Stimulated activated CD4-positive, alpha-beta T cell treated with anti-CD3 and anti-CD28 coated beads, Interleukin-4, amount 100 ng/mL, for 48 hours (primary cell): ENCODE data around the gene IGFBP5.

Experiments used
- DNase-seq, 2 donors: peaks; one replicate each; pipeline ENCODE4 v3.0.0-alpha.2; 2020; ENCODE audit warnings: low read depth in 2 of 2

Gene IGFBP5

DNA sequence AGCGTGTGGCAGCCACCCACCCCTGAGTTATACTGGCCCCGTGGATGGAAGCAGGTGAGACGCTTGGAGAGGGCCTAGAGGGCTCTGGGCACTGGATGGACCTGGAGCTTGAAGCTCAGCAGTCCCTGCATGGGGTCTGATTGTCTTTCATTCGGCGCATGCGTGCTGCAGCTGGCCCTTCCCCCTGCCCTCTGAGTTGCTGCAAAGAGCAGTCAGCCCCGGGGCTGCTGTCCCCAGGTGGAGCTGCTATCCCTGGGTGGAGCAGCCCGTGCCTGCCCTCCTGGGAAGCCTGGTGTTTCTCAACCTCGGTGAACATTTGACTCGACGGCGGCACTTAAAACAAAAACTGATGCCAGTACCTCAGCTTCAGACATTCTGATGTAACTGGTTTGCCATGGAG, 29.6 kb downstream of the IGFBP5 start:
- DNase-seq: no peak

DNA sequence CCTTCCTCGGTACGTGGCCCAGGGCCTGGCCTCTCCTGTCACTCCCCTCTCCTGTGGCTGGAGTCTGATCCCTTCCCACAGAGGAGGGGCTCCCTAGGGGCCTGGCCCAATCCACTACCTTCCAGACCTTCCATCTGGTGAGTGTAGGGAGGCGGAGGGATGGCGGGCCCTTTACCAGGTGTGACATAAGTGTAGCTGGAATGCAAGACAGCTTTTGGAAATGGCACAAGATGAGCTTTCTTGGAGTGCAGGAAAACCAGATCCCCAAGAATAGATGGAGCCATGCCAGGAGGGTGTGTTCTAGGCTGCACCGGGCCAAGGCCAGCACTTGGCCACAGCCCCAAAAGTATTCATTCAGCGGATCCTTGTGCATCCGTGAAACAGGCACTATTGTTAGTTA, 30.1 kb downstream of the IGFBP5 start:
- DNase-seq: no peak

- no peak for DNase-seq
Observed at GRCh38 chr2:216664593-216665034, 30.7 kb downstream of the IGFBP5 start.

DNA sequence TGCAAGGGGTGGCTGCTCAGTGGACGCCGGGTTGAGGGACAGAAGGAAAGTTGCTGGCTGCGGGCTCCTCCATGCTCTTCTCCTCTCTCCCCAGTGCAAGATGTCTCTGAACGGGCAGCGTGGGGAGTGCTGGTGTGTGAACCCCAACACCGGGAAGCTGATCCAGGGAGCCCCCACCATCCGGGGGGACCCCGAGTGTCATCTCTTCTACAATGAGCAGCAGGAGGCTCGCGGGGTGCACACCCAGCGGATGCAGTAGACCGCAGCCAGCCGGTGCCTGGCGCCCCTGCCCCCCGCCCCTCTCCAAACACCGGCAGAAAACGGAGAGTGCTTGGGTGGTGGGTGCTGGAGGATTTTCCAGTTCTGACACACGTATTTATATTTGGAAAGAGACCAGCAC, 31.5 kb downstream of the IGFBP5 start:
- DNase-seq: no peak

GRCh38 chr2:216663106-216663505, 32.2 kb downstream of the IGFBP5 start:
- no peak for DNase-seq

DNA sequence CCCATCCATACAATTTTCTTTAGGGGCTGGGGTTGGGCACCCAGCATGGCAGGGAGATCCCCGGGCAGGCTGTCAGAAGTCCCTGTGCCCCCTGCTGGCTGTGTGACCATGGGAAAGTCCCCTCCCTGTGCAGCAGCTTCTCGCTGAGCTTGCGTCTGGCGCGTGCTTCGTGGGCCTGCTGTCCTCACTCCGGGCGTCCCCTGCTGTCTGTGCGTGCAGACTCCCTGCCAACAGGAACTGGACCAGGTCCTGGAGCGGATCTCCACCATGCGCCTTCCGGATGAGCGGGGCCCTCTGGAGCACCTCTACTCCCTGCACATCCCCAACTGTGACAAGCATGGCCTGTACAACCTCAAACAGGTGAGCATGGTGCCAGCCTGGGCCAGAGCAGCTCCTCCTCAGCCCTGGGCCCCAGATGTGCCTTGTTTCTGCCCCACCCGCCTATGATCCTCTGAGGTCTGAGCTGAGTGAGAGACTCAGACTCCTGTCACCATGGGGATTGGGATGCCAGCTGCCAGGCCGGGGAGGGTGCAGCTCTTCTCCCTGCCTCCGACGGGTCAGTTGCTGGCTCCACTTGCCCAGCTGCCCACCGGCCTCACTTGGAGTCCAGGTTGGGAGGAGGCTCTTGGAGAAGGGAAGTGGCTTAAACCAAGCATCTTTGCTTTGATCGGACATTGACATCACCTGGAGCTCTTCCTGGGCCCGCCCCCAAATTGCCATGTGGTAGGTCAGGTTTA, 33.5 kb downstream of the IGFBP5 start:
- DNase-seq: no peak

- DNase-seq: no peak
Observed at GRCh38 chr2:216661051-216661450, 34.3 kb downstream of the IGFBP5 start.

DNA sequence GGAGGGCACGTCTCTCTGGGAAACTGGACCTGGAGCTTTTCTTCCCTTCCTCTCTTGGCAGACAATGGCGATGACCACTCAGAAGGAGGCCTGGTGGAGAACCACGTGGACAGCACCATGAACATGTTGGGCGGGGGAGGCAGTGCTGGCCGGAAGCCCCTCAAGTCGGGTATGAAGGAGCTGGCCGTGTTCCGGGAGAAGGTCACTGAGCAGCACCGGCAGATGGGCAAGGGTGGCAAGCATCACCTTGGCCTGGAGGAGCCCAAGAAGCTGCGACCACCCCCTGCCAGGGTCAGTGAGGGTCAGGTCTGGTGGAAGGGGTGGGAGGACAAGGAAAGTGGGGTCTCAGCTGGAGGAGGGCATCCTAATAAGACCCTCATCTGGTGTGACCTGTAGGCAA, 34.9 kb downstream of the IGFBP5 start:
- DNase-seq: no peak

DNA sequence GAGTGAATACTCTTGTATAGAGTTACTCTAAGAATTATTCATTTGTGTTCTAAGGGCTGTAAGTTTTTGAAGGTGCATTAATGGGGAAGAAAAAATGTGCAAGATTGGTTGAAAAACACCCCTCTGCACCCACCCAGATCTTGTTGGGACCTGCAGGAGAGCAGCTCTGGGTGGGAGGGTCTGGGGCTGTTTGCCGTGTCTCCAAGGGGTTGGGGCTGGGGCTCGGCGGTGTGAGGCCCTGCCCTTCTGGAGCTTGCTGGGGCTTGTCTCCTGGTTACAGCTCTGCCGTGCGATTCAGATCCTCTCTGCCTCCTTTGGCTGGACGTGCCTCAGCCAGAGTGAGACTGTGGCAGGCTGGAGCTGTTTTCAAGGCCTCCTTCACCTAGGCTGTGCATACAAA, 36.1 kb downstream of the IGFBP5 start:
- DNase-seq: no peak

DNA sequence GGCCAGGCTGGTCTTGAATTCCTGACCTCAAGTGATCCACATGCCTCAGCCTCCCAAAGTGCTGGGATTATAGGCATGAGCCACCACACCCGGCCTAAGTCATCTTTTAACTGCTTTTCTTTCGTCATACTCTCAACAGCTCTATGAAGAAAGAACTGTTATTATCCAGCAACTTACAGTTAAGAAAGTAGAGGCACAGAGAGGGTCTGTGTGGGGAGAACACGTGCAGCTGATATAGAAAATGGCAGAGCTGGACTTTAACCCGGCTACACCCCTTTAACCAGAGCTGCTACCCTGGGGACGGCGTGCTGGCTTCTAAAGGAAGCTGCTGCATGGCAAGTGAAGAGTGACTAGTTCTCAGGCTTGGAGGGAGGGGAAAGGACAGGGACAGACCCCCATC, 36.6 kb downstream of the IGFBP5 start:
- no peak for DNase-seq

- DNase-seq: no peak
Observed at GRCh38 chr2:216657980-216658379, 37.4 kb downstream of the IGFBP5 start.

GRCh38 chr2:216657086-216657855, 38.1 kb downstream of the IGFBP5 start:
- no peak for DNase-seq

- no peak for DNase-seq
Observed at GRCh38 chr2:216654528-216655052, 40.8 kb downstream of the IGFBP5 start.

GRCh38 chr2:216653931-216654365, 41.4 kb downstream of the IGFBP5 start:
- no peak for DNase-seq

DNA sequence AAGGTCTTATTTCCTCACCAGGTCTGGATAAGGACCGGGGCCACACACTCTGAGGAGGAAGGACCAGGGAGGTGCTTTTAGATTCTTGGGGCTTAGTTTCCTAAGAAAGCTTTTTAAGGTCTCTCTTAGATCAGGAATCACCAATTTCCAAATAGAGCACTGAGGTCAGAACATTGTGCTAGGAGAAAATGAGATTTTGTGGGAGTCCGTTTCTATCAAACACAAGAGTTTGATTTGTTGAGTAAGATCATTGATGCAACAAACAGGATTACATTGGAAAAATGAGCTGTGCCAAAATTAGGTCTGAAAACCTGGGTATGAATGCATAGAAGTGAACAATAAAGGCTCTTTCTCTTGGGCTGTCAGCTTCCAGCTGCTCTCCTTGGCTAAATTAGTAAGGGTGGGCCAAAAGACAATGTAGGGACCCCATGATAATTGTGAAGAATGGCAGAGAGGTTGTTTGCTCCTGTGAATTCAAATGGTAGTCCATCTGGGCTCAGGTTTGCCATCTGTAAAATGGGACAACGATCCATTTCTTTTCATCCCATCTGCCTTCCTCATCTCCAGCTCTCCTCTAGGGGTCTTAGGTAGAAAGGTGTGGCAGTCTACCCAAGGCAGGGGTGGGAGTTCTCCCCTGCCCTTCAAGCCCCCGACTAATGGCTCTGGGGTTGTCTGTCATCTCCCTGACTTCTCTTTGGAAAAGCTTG, 42.1 kb downstream of the IGFBP5 start:
- no peak for DNase-seq

DNA sequence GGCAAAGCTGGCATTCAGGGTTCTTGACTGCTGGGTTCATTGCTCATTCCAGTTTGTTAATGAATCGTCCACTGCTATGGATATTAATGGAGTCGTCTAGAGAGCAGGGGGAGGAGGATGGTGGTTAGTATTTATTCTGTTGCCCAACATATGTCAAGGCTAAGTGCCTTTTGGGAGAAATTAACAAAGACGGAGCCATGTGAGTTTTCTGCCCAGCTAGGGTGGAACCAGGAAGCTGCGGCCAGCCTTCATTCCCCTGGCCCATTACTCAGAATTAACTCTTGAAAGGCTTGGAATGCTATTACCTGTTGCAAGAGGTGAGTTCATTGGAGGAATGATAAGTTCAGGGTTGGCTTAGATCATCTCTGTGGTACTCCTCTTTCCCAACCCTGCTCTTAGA, 42.8 kb downstream of the IGFBP5 start:
- DNase-seq: no peak

- no peak for DNase-seq
Observed at GRCh38 chr2:216651351-216651881, 43.9 kb downstream of the IGFBP5 start.

GRCh38 chr2:216650626-216651257, 44.6 kb downstream of the IGFBP5 start:
- no peak for DNase-seq

DNA sequence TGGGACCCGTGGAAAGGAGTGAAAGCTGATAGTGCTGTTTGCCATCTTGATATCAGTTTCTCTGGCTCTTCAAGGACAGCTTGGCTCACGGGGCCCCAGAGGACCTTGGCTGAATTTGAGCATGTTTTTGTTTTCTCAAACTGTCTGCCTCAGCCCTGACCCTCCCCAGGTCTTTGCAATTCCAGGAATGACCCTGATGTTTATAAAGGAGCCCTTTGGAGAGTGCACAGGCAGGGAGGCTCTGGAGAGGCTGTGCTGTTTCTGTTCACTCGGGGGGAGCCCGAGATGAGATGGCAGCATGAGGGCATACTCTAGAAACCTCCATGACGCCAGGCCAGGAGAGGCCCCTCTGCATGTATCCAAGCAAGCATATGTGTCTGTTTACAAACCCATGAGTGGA, 45.8 kb downstream of the IGFBP5 start:
- DNase-seq: no peak

DNA sequence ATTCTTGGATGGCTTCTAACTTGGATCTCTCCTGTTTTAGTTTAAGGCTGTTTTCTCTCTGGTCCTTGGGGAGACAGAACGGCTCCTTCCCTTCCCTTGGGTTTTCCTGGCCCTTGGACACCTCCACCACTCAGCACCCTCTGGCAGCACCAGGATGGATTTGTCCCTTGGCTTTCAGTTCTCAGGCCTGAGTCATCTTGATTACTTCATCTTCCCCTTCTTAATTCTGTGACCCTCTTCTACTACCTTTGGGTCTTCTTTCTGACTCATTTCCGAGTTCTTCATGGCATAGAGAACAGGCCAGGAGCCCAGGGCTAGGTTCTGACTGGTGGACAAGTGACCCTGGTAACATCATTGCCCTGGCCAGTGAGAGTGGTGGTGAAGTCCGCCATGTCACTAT, 47.2 kb downstream of the IGFBP5 start:
- no peak for DNase-seq

DNA sequence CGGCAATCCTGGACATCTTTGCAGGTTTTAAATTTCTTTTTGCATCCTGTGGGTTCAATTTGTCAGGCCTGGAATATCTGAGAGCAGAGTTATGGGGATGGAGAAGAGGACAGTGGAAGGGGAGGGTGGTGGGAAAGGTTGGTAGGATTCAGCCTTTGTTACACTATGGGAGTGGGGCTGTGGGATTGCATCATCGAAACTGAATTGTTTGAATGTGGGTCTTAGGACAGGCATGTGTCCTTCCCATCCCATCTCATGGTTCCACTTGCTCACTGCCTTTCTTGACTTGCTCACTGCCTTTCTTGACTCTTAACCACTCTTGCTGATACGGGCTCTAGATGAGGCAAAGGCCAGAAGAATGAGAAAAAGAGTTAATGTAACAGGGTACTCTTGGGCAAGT, 49.2 kb downstream of the IGFBP5 start:
- no peak for DNase-seq

DNA sequence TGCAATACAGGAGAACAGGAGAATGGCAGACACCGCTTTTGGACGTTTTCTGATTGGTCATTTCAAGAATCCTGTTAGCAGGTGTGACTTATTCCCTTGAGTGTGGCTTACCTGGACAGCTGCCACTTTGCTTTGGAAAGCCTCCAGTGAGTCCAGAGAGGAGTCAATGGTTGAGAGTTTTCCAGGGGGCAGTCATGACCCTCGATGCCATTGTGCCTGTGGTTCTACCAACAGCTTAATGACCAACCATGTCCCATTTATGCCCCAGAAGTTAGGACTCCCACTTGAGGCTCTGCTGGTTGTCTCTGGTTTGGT, 49.8 kb downstream of the IGFBP5 start:
- DNase-seq: no peak
